K562 (cell line): ENCODE measurements around the gene ZSWIM7.

ENCODE experiments used
- BRCA1 ChIP-seq, 2 experiments: fragments of 450-650 bp in 1 of 2; sonication (generic) in 1 of 2; formaldehyde crosslinking in 1 of 2; IDR thresholded peaks; 2 replicates each; pipeline versions ENCODE4 v1.5.0 to v1.6.1; 2017 to 2020; ENCODE audit warnings: mild to moderate bottlenecking in 1 of 2, missing genetic modification reagents in 1 of 2
- CTCF ChIP-seq, 3 experiments: IDR thresholded peaks in 2 of 3; conservative IDR thresholded peaks in 1 of 3; 2 replicates each; pipeline ENCODE4 v1.5.1; 2011 to 2012; ENCODE audit warnings: low read length in 3 of 3, mild to moderate bottlenecking in 3 of 3, control low read depth in 2 of 3, improper control_type of control experiment in 1 of 3, inconsistent platforms in 1 of 3, low read depth in 1 of 3, mixed read lengths in 1 of 3, moderate library complexity in 1 of 3; ENCODE audit not compliant: insufficient read depth in 2 of 3
- ZBTB49 ChIP-seq: sonication (generic); formaldehyde crosslinking; IDR thresholded peaks from 2 replicates; pipeline ENCODE4 v1.8.0; 2022; ENCODE audit warnings: missing genetic modification reagents, mild to moderate bottlenecking, borderline replicate concordance

- no peak for TF ChIP-seq BRCA1 (IDR thresholded peaks at IDR 0.05)
- TF ChIP-seq BRCA1 (CRISPR knock-in tag; IDR thresholded peaks at IDR 0.05): no peak
- TF ChIP-seq ZBTB49 (CRISPR knock-in tag): no peak
- TF ChIP-seq CTCF (IDR thresholded peaks at IDR 0.05 in 2 of 3, conservative IDR thresholded peaks at IDR 0.05 in 1 of 3; ENCODE audit: insufficient read depth in 2 of 3, low read depth in 1 of 3, low read length in 3 of 3): no peak
These were observed 20.9 kb downstream of the ZSWIM7 start for GRCh38 chr17:15978606-15979005.
